Activated T-helper 1 cell treated with anti-CD3 and anti-CD28 coated beads, Interleukin-2, amount 50 U/mL, for 16 hours (primary cell): Measurements from ENCODE around the gene CEP170.
"Not testable (repeated sequence)": the region's sequence is repeated elsewhere in the genome, so short reads cannot be mapped to it uniquely, and the experiment has no call there.

ENCODE experiments used
- DNase-seq, 2 donors: peaks; one replicate each; pipeline ENCODE4 v3.0.0-alpha.2; 2020; ENCODE audit warnings: low read depth in 1 of 2, low spot score in 1 of 2

CEP170 gene

GRCh38 chr1:243183176-243183575 lies 71.9 kb downstream of the CEP170 start:
- not testable (repeated sequence) for DNase-seq

GRCh38 chr1:243179720-243180119 lies 75.4 kb downstream of the CEP170 start:
- DNase-seq, result no peak

GRCh38 chr1:243177792-243178191 lies 77.3 kb downstream of the CEP170 start:
- DNase-seq, result not testable (repeated sequence)

- not testable (repeated sequence) for DNase-seq
Observed at GRCh38 chr1:243173758-243174369, 81.2 kb downstream of the CEP170 start.

- DNase-seq, result not testable (repeated sequence)
Observed at GRCh38 chr1:243164911-243165310, 90.2 kb downstream of the CEP170 start.

GRCh38 chr1:243150906-243151305 lies 104.2 kb downstream of the CEP170 start:
- DNase-seq, result not testable (repeated sequence)

- DNase-seq, result not testable (repeated sequence)
Observed at GRCh38 chr1:243149120-243149519, 106.0 kb downstream of the CEP170 start.

- not testable (repeated sequence) for DNase-seq
Observed at GRCh38 chr1:243147351-243147750, 107.7 kb downstream of the CEP170 start.

GRCh38 chr1:243140498-243140897 lies 114.6 kb downstream of the CEP170 start:
- DNase-seq, result not testable (repeated sequence)

- not testable (repeated sequence) for DNase-seq
Observed at GRCh38 chr1:243122876-243123409, 132.1 kb downstream of the CEP170 start.

- DNase-seq, result not testable (repeated sequence)
Observed at GRCh38 chr1:243121939-243122338, 133.1 kb downstream of the CEP170 start.

- not testable (repeated sequence) for DNase-seq
Observed at GRCh38 chr1:243118601-243119322, 136.3 kb downstream of the CEP170 start.

GRCh38 chr1:243116187-243116586 lies 138.9 kb downstream of the CEP170 start:
- DNase-seq, result not testable (repeated sequence)

GRCh38 chr1:243114769-243115168 lies 140.3 kb downstream of the CEP170 start:
- DNase-seq, result not testable (repeated sequence)

GRCh38 chr1:243114059-243114713 lies 140.9 kb downstream of the CEP170 start:
- DNase-seq, result not testable (repeated sequence)

- not testable (repeated sequence) for DNase-seq
Observed at GRCh38 chr1:243107171-243107570, 147.9 kb downstream of the CEP170 start.

- not testable (repeated sequence) for DNase-seq
Observed at GRCh38 chr1:243105652-243106332, 149.3 kb downstream of the CEP170 start.

- DNase-seq, result not testable (repeated sequence)
Observed at GRCh38 chr1:243105104-243105503, 150.0 kb downstream of the CEP170 start.

- not testable (repeated sequence) for DNase-seq
Observed at GRCh38 chr1:243104452-243104851, 150.6 kb downstream of the CEP170 start.

GRCh38 chr1:243101551-243102050 lies 153.5 kb downstream of the CEP170 start:
- DNase-seq, result peak in 1 of 2 donors; percentile 57

- DNase-seq, result not testable (repeated sequence)
Observed at GRCh38 chr1:243087368-243087767, 167.7 kb downstream of the CEP170 start.
